GM18526 (cell line): ENCODE results near the gene MTCL3.

Source experiments
- POLR2A ChIP-seq: IDR thresholded peaks from 3 replicates; pipeline ENCODE4 v1.6.1; 2011; ENCODE audit not compliant: insufficient read length; ENCODE audit errors: extremely low read depth

Gene MTCL3

DNA sequence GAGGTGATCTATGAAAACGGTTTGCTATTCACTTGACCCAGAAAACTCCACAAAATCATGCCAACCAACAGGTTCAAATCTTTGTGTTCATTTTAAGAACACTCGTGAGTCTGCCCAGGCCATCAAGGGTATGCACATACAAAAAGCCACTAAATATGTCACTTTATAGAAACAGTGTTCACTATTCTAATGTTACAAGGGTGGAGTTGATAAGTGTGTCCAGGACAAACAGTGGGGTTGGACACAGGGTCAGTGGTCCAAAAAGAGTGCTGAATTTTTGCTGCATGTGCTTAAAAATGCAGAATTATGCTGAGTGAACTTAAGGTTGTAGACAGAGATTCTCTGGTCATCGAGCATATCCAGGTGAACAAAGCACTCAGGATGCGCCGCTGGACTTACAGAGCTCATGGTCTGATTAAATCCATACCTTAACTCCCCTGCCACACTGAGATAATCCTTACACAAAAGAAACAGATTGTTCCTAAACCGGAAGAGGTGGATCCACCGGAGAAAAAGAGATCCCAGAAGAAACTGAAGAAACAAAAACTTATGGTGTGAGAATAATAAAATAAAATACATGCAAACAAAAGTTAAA lies 83.4 kb downstream of the MTCL3 start:
- TF ChIP-seq POLR2A = no peak

DNA sequence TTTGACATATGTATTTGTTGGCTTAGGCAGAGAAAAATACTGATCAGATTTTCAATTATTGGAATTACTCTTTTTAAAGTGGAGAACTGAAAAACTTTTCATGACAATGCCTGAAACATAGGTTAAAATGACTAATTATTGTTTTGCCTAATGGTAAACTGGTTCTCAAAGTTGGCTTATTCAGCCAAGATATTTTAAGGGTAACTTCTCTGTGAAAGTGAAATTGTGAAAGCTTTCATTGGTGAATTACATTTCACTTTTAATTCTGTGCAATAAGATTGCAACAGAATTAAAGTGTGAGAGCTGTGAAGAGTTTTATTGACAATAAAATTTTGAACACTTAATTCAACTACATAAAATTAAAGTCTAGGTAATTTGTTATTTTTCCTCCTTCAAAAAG lies 84.5 kb downstream of the MTCL3 start:
- TF ChIP-seq POLR2A = no peak

DNA sequence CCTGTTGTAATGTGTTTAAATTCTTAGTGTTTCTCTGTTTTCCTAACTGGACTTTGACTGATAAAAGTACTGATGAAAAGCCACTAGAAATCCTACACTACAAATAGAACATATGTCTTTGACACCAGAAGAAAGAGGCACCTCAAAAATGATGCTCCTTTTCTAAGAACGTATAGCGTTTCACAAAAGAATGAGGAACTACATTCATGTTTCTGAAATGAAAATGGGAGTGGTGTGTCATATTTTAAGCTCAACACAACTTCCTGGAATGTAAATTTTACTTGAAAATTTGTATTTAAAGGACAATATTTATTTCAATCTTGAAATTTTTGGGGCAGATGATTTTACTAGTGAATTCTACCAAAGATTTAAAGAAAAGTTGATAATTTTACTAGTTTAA lies 95.2 kb downstream of the MTCL3 start:
- TF ChIP-seq POLR2A = no peak
